Measurements from ENCODE around the gene PLA2G6.

Gene PLA2G6

GRCh38 chr22:38212442-38212841 lies 30.8 kb upstream of the PLA2G6 start:
- H3K4me3 ChIP-seq (ENCODE audit: low read length) = no peak overlapping the region
- DNase-seq (ENCODE audit: low read depth) = no peak
- no peak for TF ChIP-seq CTCF (IDR thresholded peaks at IDR 0.05; ENCODE audit: insufficient read depth, low read depth, low read length, missing control alignments)

- no peak for TF ChIP-seq CTCF (IDR thresholded peaks at IDR 0.05; ENCODE audit: insufficient read depth, low read depth, low read length, missing control alignments)
- no peak for DNase-seq (ENCODE audit: low read depth)
- H3K4me3 ChIP-seq (ENCODE audit: low read length) = no peak overlapping the region
These were observed 29.9 kb upstream of the PLA2G6 start for GRCh38 chr22:38211556-38211955.

- no peak for TF ChIP-seq CTCF (IDR thresholded peaks at IDR 0.05; ENCODE audit: insufficient read depth, low read depth, low read length, missing control alignments)
- H3K4me3 ChIP-seq (ENCODE audit: low read length) = no peak overlapping the region
- no peak for DNase-seq (ENCODE audit: low read depth)
These were observed 26.9 kb upstream of the PLA2G6 start for GRCh38 chr22:38208551-38208968.

GRCh38 chr22:38207898-38208432 lies 26.3 kb upstream of the PLA2G6 start:
- TF ChIP-seq CTCF (IDR thresholded peaks at IDR 0.05; ENCODE audit: insufficient read depth, low read depth, low read length, missing control alignments) = no peak
- no peak overlapping the region for H3K4me3 ChIP-seq (ENCODE audit: low read length)
- DNase-seq (ENCODE audit: low read depth) = no peak

- TF ChIP-seq CTCF (IDR thresholded peaks at IDR 0.05; ENCODE audit: insufficient read depth, low read depth, low read length, missing control alignments) = no peak
- no peak overlapping the region for H3K4me3 ChIP-seq (ENCODE audit: low read length)
- no peak for DNase-seq (ENCODE audit: low read depth)
These were observed 23.9 kb upstream of the PLA2G6 start for GRCh38 chr22:38205261-38206128.

GRCh38 chr22:38204784-38205183 lies 23.2 kb upstream of the PLA2G6 start:
- DNase-seq (ENCODE audit: low read depth) = no peak
- TF ChIP-seq CTCF (IDR thresholded peaks at IDR 0.05; ENCODE audit: insufficient read depth, low read depth, low read length, missing control alignments) = no peak
- no peak overlapping the region for H3K4me3 ChIP-seq (ENCODE audit: low read length)

Measured in epithelial cell of esophagus (primary cell).